Measurements from ENCODE around the gene DCAF11.
A peak's percentile ranks its signal among the peaks of the same experiment; 100 is the strongest.

Gene DCAF11

GRCh38 chr14:24145219-24145618, 30.6 kb downstream of the DCAF11 start:
- Histone ChIP-seq H3K9me3 (ENCODE audit: control insufficient read depth, low read length) (no peaks in the 10 kb centered on the region), H3K4me1 (ENCODE audit: control insufficient read depth, insufficient read depth, low read length, poor library complexity, severe bottlenecking) (peaks cover 9% of the 10 kb centered on the region), H3K27ac (ENCODE audit: low read depth, low read length, severe bottlenecking) (no peak overlapping the region), H3K4me3 (ENCODE audit: extremely low read depth, insufficient read depth, low read length, poor library complexity, severe bottlenecking) (no peak overlapping the region), H3K36me3 (ENCODE audit: control insufficient read depth, insufficient read depth, low read length) (peaks cover 35% of the 10 kb centered on the region)
- 100% methylated on average over 2 of the region's 2 CpGs; no CpG with 5 or more reads in 1 of the 2 experiments for WGBS, 2 experiments (ENCODE audit: insufficient coverage in 2 of 2)

DNA sequence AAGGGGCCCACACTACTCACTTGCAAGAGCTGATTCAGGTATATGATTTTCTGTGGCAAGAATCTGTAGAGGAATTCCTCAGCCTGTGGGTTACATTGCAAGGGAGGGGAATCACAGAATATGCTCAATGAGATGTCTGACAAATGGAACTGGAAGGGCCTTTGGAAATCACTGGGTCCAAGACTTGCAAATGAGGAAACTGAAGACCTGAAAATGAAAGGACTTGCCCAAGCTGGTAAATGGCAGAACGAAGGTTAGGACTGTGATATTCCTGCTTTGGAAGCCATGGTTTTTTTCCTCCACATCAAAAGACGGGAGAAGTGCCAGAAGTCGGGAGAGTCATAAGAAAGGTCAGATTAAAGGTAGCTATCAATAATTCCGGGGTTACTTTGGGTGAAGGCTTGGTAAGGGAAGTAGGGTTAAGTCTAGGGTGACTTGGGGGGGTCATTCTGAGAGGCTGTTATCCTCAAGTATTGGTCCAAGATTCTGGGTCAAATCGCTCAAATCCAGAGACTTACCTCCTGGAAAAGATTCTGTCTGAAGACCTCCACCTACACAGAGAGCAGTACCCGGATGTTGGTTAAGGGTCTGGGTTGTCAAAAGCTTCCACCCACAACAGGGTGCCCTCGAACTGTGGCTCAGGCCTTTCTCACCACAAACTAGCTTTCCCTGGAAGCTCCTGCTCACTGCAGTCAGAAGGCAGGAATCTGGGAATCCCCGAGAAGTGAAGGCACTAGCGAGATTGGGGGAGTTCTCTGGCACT, 31.3 kb downstream of the DCAF11 start:
- Histone ChIP-seq H3K27ac (ENCODE audit: low read depth, low read length, severe bottlenecking) (peak overlapping the region; percentile 71), H3K4me3 (ENCODE audit: extremely low read depth, insufficient read depth, low read length, poor library complexity, severe bottlenecking) (peak overlapping the region; percentile 95), H3K36me3 (ENCODE audit: control insufficient read depth, insufficient read depth, low read length) (peaks cover 42% of the 10 kb centered on the region), H3K4me1 (ENCODE audit: control insufficient read depth, insufficient read depth, low read length, poor library complexity, severe bottlenecking) (peaks cover 9% of the 10 kb centered on the region), H3K9me3 (ENCODE audit: control insufficient read depth, low read length) (no peaks in the 10 kb centered on the region)
- WGBS, 2 experiments (ENCODE audit: insufficient coverage in 2 of 2), result 47 to 66% methylated on average over 3 to 6 of the region's 9 CpGs

GRCh38 chr14:24146453-24146977, 31.9 kb downstream of the DCAF11 start, which contains the start of gene PSME2:
Gene PSME2 (minus strand): TSS chr14:24146610. CDS start chr14:24146581, 29 bp downstream.
- peaks cover 48% of the 10 kb centered on the region for H3K36me3 ChIP-seq (ENCODE audit: control insufficient read depth, insufficient read depth, low read length)
- peaks cover 9% of the 10 kb centered on the region for H3K4me1 ChIP-seq (ENCODE audit: control insufficient read depth, insufficient read depth, low read length, poor library complexity, severe bottlenecking)
- peak within 1 kb of the TSS; percentile 95 for H3K4me3 ChIP-seq (ENCODE audit: extremely low read depth, insufficient read depth, low read length, poor library complexity, severe bottlenecking)
- H3K9me3 ChIP-seq (ENCODE audit: control insufficient read depth, low read length), result no peaks in the 10 kb centered on the region
- whole genome bisulfite sequencing, 2 experiments (ENCODE audit: insufficient coverage in 2 of 2), result 0 to 1% methylated on average over 13 to 15 of the region's 25 CpGs
- H3K27ac ChIP-seq (ENCODE audit: low read depth, low read length, severe bottlenecking), result peak within 1 kb of the TSS; percentile 75

GRCh38 chr14:24146978-24147760, 32.6 kb downstream of the DCAF11 start, which contains the start of gene RNF31:
Gene RNF31 (plus strand): TSS chr14:24147498. CDS start chr14:24147699, 201 bp downstream.
- 0% methylated on average over 49 to 50 of the region's 57 CpGs for WGBS, 2 experiments (ENCODE audit: insufficient coverage in 2 of 2)
- Histone ChIP-seq H3K4me3 (ENCODE audit: extremely low read depth, insufficient read depth, low read length, poor library complexity, severe bottlenecking) (peak within 1 kb of the TSS; percentile 95), H3K9me3 (ENCODE audit: control insufficient read depth, low read length) (no peaks in the 10 kb centered on the region), H3K4me1 (ENCODE audit: control insufficient read depth, insufficient read depth, low read length, poor library complexity, severe bottlenecking) (peaks cover 9% of the 10 kb centered on the region), H3K27ac (ENCODE audit: low read depth, low read length, severe bottlenecking) (peak within 1 kb of the TSS; percentile 75), H3K36me3 (ENCODE audit: control insufficient read depth, insufficient read depth, low read length) (peaks cover 55% of the 10 kb centered on the region)

DNA sequence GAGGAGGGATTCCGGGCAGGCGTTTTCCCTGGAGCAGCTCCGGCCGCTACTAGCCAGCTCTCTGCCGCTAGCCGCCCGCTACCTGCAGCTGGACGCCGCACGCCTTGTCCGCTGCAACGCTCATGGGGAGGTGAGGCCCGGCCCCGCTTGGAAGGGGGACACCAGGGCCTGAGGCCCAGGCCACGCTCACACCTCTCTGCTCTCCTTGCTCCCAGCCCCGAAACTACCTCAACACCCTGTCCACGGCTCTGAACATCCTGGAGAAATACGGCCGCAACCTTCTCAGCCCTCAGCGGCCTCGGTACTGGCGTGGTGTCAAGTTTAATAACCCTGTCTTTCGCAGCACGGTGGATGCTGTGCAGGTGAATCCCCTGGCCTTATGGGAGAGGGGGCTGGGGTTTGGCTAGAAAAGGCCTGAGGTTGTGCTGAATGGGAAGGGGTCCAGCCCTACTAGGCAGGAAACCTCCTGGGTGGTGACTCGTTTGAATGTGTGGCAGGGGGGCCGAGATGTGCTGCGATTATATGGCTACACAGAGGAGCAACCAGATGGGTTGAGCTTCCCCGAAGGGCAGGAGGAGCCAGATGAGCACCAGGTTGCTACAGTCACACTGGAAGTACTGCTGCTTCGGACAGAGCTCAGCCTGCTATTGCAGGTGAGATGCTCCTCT, 33.3 kb downstream of the DCAF11 start:
- Histone ChIP-seq H3K4me3 (ENCODE audit: extremely low read depth, insufficient read depth, low read length, poor library complexity, severe bottlenecking) (peak overlapping the region; percentile 95), H3K4me1 (ENCODE audit: control insufficient read depth, insufficient read depth, low read length, poor library complexity, severe bottlenecking) (peaks cover 9% of the 10 kb centered on the region), H3K27ac (ENCODE audit: low read depth, low read length, severe bottlenecking) (peak overlapping the region; percentile 24), H3K9me3 (ENCODE audit: control insufficient read depth, low read length) (no peaks in the 10 kb centered on the region), H3K36me3 (ENCODE audit: control insufficient read depth, insufficient read depth, low read length) (peaks cover 62% of the 10 kb centered on the region)
- 7 to 9% methylated on average over 29 of the region's 29 CpGs for WGBS, 2 experiments (ENCODE audit: insufficient coverage in 2 of 2)

GRCh38 chr14:24149302-24149969, 34.9 kb downstream of the DCAF11 start:
- Histone ChIP-seq H3K9me3 (ENCODE audit: control insufficient read depth, low read length) (no peaks in the 10 kb centered on the region), H3K27ac (ENCODE audit: low read depth, low read length, severe bottlenecking) (no peak overlapping the region), H3K36me3 (ENCODE audit: control insufficient read depth, insufficient read depth, low read length) (peaks cover 65% of the 10 kb centered on the region), H3K4me1 (ENCODE audit: control insufficient read depth, insufficient read depth, low read length, poor library complexity, severe bottlenecking) (peaks cover 9% of the 10 kb centered on the region), H3K4me3 (ENCODE audit: extremely low read depth, insufficient read depth, low read length, poor library complexity, severe bottlenecking) (no peak overlapping the region)
- WGBS, 2 experiments (ENCODE audit: insufficient coverage in 2 of 2), result 100% methylated on average over 1 of the region's 3 CpGs

DNA sequence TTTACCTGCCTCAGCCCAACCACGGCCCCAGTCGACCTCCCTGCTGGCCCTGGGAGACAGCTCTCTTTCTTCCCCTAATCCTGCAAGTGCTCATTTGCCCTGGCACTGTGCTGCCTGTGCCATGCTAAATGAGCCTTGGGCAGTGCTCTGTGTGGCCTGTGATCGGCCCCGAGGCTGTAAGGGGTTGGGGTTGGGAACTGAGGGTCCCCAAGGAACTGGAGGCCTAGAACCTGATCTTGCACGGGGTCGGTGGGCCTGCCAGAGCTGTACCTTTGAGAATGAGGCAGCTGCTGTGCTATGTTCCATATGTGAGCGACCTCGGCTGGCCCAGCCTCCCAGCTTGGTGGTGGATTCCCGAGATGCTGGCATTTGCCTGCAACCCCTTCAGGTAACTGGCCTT, 35.5 kb downstream of the DCAF11 start:
- no peak overlapping the region for H3K27ac ChIP-seq (ENCODE audit: low read depth, low read length, severe bottlenecking)
- no peaks in the 10 kb centered on the region for H3K9me3 ChIP-seq (ENCODE audit: control insufficient read depth, low read length)
- H3K4me1 ChIP-seq (ENCODE audit: control insufficient read depth, insufficient read depth, low read length, poor library complexity, severe bottlenecking), result peaks cover 9% of the 10 kb centered on the region
- H3K4me3 ChIP-seq (ENCODE audit: extremely low read depth, insufficient read depth, low read length, poor library complexity, severe bottlenecking), result no peak overlapping the region
- WGBS, 2 experiments (ENCODE audit: insufficient coverage in 2 of 2), result 95 to 98% methylated on average over 9 of the region's 9 CpGs
- H3K36me3 ChIP-seq (ENCODE audit: control insufficient read depth, insufficient read depth, low read length), result peaks cover 67% of the 10 kb centered on the region

- no peak overlapping the region for H3K4me3 ChIP-seq (ENCODE audit: extremely low read depth, insufficient read depth, low read length, poor library complexity, severe bottlenecking)
- peaks cover 6% of the 10 kb centered on the region for H3K4me1 ChIP-seq (ENCODE audit: control insufficient read depth, insufficient read depth, low read length, poor library complexity, severe bottlenecking)
- WGBS, 2 experiments (ENCODE audit: insufficient coverage in 2 of 2), result 96 to 100% methylated on average over 7 to 8 of the region's 9 CpGs
- H3K27ac ChIP-seq (ENCODE audit: low read depth, low read length, severe bottlenecking), result no peak overlapping the region
- H3K9me3 ChIP-seq (ENCODE audit: control insufficient read depth, low read length), result no peaks in the 10 kb centered on the region
- H3K36me3 ChIP-seq (ENCODE audit: control insufficient read depth, insufficient read depth, low read length), result peaks cover 73% of the 10 kb centered on the region
These were observed 36.0 kb downstream of the DCAF11 start for GRCh38 chr14:24150567-24150966.

- Histone ChIP-seq H3K36me3 (ENCODE audit: control insufficient read depth, insufficient read depth, low read length) (peaks cover 77% of the 10 kb centered on the region), H3K4me3 (ENCODE audit: extremely low read depth, insufficient read depth, low read length, poor library complexity, severe bottlenecking) (no peak overlapping the region), H3K27ac (ENCODE audit: low read depth, low read length, severe bottlenecking) (no peak overlapping the region), H3K9me3 (ENCODE audit: control insufficient read depth, low read length) (no peaks in the 10 kb centered on the region), H3K4me1 (ENCODE audit: control insufficient read depth, insufficient read depth, low read length, poor library complexity, severe bottlenecking) (peaks cover 2% of the 10 kb centered on the region)
- WGBS, 2 experiments (ENCODE audit: insufficient coverage in 2 of 2), result 95 to 100% methylated on average over 4 to 9 of the region's 9 CpGs
These were observed 36.4 kb downstream of the DCAF11 start for GRCh38 chr14:24150993-24151392.

All from mesodermal cell (in vitro differentiated cells).